Kidney (tissue), 14 donors: ENCODE data around the gene SMS. TPM values are rescaled to one million over a fixed set of nuclear protein-coding genes. Genes with fewer than 3 reads are reported as not detected.

Experiments used
- DNase-seq, 5 donors: peaks; one replicate each; pipeline ENCODE4 v3.0.0-alpha.2; 2013 to 2020
- FAIRE-seq: peaks from 2 replicates; lab custom pipeline; 2012; peaks lifted over from hg19 to GRCh38; lab: Jason Lieb, UNC
- H3K27ac ChIP-seq, 2 donors: one replicate each; pipeline ENCODE4 v1.7.0; 2013; ENCODE audit warnings: low read depth in 2 of 2, low read length in 2 of 2, inconsistent platforms in 1 of 2
- H3K27me3 ChIP-seq: one replicate; pipeline ENCODE4 v1.7.1; 2013; ENCODE audit warnings: low read length, inconsistent platforms; ENCODE audit not compliant: control insufficient read depth, insufficient read depth
- H3K36me3 ChIP-seq, 3 donors: one replicate each; pipeline versions ENCODE4 v1.7.0 to v1.7.1; 2013; ENCODE audit warnings: low read length in 3 of 3, control low read depth in 1 of 3, inconsistent platforms in 1 of 3; ENCODE audit not compliant: insufficient read depth in 3 of 3, control insufficient read depth in 2 of 3
- H3K4me1 ChIP-seq, 3 donors: one replicate each; pipeline versions ENCODE4 v1.7.0 to v1.7.1; 2013; ENCODE audit warnings: low read length in 3 of 3, inconsistent platforms in 1 of 3, low read depth in 1 of 3; ENCODE audit not compliant: control insufficient read depth in 2 of 3, insufficient read depth in 2 of 3
- H3K4me3 ChIP-seq, 3 donors: one replicate each; pipeline versions ENCODE4 v1.7.0 to v1.8.1; 2013; ENCODE audit warnings: low read length in 3 of 3, control low read depth in 1 of 3, inconsistent platforms in 1 of 3
- H3K9ac ChIP-seq, 3 donors: one replicate each; pipeline versions ENCODE4 v1.7.0 to v1.7.1; 2013; ENCODE audit warnings: low read length in 3 of 3, control low read depth in 1 of 3, inconsistent platforms in 1 of 3
- H3K9me3 ChIP-seq, 3 donors: one replicate each; pipeline versions ENCODE4 v1.7.0 to v1.7.1; 2013; ENCODE audit warnings: low read length in 3 of 3, control low read depth in 1 of 3, inconsistent platforms in 1 of 3; ENCODE audit not compliant: control insufficient read depth in 2 of 3, insufficient read depth in 1 of 3
- CTCF ChIP-seq: IDR thresholded peaks from 3 replicates; pipeline ENCODE4 v1.5.1; 2012; ENCODE audit warnings: mild to moderate bottlenecking, moderate library complexity, borderline replicate concordance; ENCODE audit not compliant: insufficient read depth; ENCODE audit errors: extremely low read depth
- intact Hi-C: fragments of 100-400 bp; cut with DNase I; formaldehyde crosslinking; loops from one replicate; pipeline ENCODE4 v1.11.1; 2022
- polyA plus RNA-seq: library from polyadenylated mRNA; stranded (reverse); fragments of 350-450 nt; fragmentation: Illumina TruSeq; extraction: RNeasy Lipid Tissue Mini Kit (QIAGEN cat#74804); gene quantifications from one replicate; pipeline ENCODE4 v1.2.3, GENCODE V29; 2014; ENCODE audit warnings: low read depth, low replicate concordance; ENCODE audit not compliant: insufficient read depth
- total RNA-seq: library from RNA; stranded (reverse); fragmentation: NEBNext Ultra II Directional; extraction: Animal tissue kit (Norgen Biotek cat#: 25700); gene quantifications from one replicate; pipeline ENCODE4 v1.2.1, GENCODE V29; 2021
- donor health status: control.
- donor health status: control.
- donor health status: control.
- donor health status: control.
- donor health status: control.
- donor health status: DM: yes; HTN: yes; CAD: no.
- donor health status: Normal renal cell carcinoma (clear cell type).

The SMS gene
- total and polyA plus RNA-seq, 2 donors from 2014 or later, result 73.6 to 147 TPM

GRCh38 chrX:22004866-22005265, 64.4 kb downstream of the SMS start:
- Histone ChIP-seq H3K36me3 (no peaks in the 10 kb centered on the region), H3K4me3 (no peak overlapping the region), H3K27me3 (no peaks in the 10 kb centered on the region), H3K9ac (no peak overlapping the region), H3K27ac (no peak overlapping the region), H3K4me1 (no peaks in the 10 kb centered on the region), H3K9me3 (peaks cover 0 to 7% (median 0%) of the 10 kb centered on the region in 3 donors)
- intact Hi-C loops, result no loop called here
- no peak for TF ChIP-seq CTCF
- no peak for DNase-seq
- FAIRE-seq, result no peak

GRCh38 chrX:22012051-22012450, 71.5 kb downstream of the SMS start:
- Histone ChIP-seq H3K4me3 (no peak overlapping the region), H3K36me3 (no peaks in the 10 kb centered on the region), H3K9me3 (peaks cover 0 to 7% (median 0%) of the 10 kb centered on the region in 3 donors), H3K27me3 (no peaks in the 10 kb centered on the region), H3K9ac (no peak overlapping the region), H3K27ac (no peak overlapping the region), H3K4me1 (no peaks in the 10 kb centered on the region)
- TF ChIP-seq CTCF, result no peak
- no peak for FAIRE-seq
- no peak for DNase-seq
- intact Hi-C loops, result no loop called here

GRCh38 chrX:22012931-22013330, 72.4 kb downstream of the SMS start:
- no peak overlapping the region for H3K4me3 ChIP-seq
- DNase-seq (no peak), FAIRE-seq (no peak)
- H3K27ac ChIP-seq, result no peak overlapping the region
- peaks cover 0 to 7% (median 0%) of the 10 kb centered on the region in 3 donors for H3K9me3 ChIP-seq
- no peaks in the 10 kb centered on the region for H3K36me3 ChIP-seq
- no peak for TF ChIP-seq CTCF
- no peaks in the 10 kb centered on the region for H3K27me3 ChIP-seq
- intact Hi-C loops, result no loop called here
- H3K4me1 ChIP-seq, result no peaks in the 10 kb centered on the region
- no peak overlapping the region for H3K9ac ChIP-seq

DNA sequence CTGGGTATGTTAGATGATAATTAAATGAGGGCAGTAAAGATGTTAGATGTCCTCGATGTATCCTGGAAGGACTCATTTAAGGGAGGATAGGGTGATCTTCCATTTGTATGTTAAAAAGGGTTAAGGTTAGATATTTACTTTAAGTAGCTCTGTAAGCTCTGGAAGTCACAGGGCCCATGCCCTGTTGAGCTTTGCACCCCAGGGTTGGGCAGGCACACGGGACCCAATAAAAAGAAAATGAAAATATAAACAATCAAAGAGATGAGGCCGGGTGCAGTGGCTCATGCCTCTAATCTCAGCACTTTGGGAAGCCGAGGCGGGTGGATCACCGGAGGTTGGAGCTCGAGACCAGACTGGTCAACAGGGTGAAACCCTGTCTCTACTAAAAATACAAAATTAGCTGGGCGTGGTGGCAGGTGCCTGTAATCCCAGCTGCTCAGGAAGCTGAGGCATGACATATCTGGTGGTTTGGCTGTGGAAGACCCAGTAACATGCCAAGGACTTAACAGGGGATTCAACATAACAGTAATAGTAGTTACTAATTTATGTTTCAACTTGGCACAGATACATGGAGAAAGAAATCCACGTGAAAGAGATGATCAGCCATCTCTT, 74.7 kb downstream of the SMS start:
- FAIRE-seq, result no peak
- Histone ChIP-seq H3K4me3 (no peak overlapping the region), H3K36me3 (no peaks in the 10 kb centered on the region)

More for the DNA sequence above, 74.7 kb downstream of the SMS start:
- intact Hi-C loops, result no loop called here
- DNase-seq, result no peak
- Histone ChIP-seq H3K4me1 (no peaks in the 10 kb centered on the region), H3K9me3 (no peaks in the 10 kb centered on the region), H3K27ac (no peak overlapping the region), H3K9ac (no peak overlapping the region), H3K27me3 (no peaks in the 10 kb centered on the region)
- TF ChIP-seq CTCF, result no peak
